MM.1S (cell line): ENCODE data around the gene RAPGEF2.

Source experiments
- DNase-seq: peaks from one replicate; pipeline ENCODE4 v3.0.0-alpha.2; 2015
- H2AFZ ChIP-seq: fragments of 300-600 bp; sonication (generic); 2 replicates; pipeline ENCODE4 v1.6.0; 2016; ENCODE audit warnings: antibody characterized with exemption, low read length
- H3F3A ChIP-seq: fragments of 300-600 bp; sonication (generic); 2 replicates; pipeline ENCODE4 v1.6.1; 2016; ENCODE audit warnings: mild to moderate bottlenecking, antibody characterized with exemption, low read length, moderate library complexity, mixed read lengths; ENCODE audit not compliant: insufficient read depth
- H3K27ac ChIP-seq: fragments of 300-600 bp; sonication (generic); 2 replicates; pipeline ENCODE4 v1.5.1; 2016; ENCODE audit warnings: mild to moderate bottlenecking, low read length
- H3K27me3 ChIP-seq: fragments of 300-600 bp; sonication (generic); replicated peaks from 2 replicates; pipeline ENCODE4 v1.6.0; 2016; ENCODE audit warnings: low read length; ENCODE audit not compliant: insufficient read depth
- H3K36me3 ChIP-seq: fragments of 300-600 bp; sonication (generic); replicated peaks from 2 replicates; pipeline ENCODE4 v1.6.1; 2016; ENCODE audit warnings: mild to moderate bottlenecking, low read length, mixed read lengths; ENCODE audit not compliant: insufficient read depth
- H3K4me1 ChIP-seq: fragments of 300-600 bp; sonication (generic); 2 replicates; pipeline ENCODE4 v1.6.1; 2016; ENCODE audit warnings: low read length, mixed read lengths
- H3K4me2 ChIP-seq: fragments of 300-600 bp; sonication (generic); 2 replicates; pipeline ENCODE4 v1.6.0; 2016; ENCODE audit warnings: low read depth, low read length
- H3K4me3 ChIP-seq: fragments of 300-600 bp; sonication (generic); 2 replicates; pipeline ENCODE4 v1.5.1; 2016; ENCODE audit warnings: low read length, mixed read lengths
- H3K79me2 ChIP-seq: fragments of 300-600 bp; sonication (generic); 2 replicates; pipeline ENCODE4 v1.6.1; 2016; ENCODE audit warnings: mixed run types, low read length, mixed read lengths
- H3K9ac ChIP-seq: fragments of 300-600 bp; sonication (generic); 2 replicates; pipeline ENCODE4 v1.6.1; 2016; ENCODE audit warnings: low read length, mixed read lengths
- H3K9me2 ChIP-seq: fragments of 300-600 bp; sonication (generic); replicated peaks from 2 replicates; pipeline ENCODE4 v1.6.1; 2016; ENCODE audit warnings: mild to moderate bottlenecking, low read length, mixed read lengths; ENCODE audit not compliant: insufficient read depth
- H3K9me3 ChIP-seq: fragments of 300-600 bp; sonication (generic); replicated peaks from 2 replicates; pipeline ENCODE4 v1.6.1; 2016; ENCODE audit warnings: mild to moderate bottlenecking, low read length, mixed read lengths; ENCODE audit not compliant: insufficient read depth
- H4K20me1 ChIP-seq: fragments of 300-600 bp; sonication (generic); 2 replicates; pipeline ENCODE4 v1.6.1; 2016; ENCODE audit warnings: mild to moderate bottlenecking, low read length, moderate library complexity, mixed read lengths; ENCODE audit not compliant: insufficient read depth
- EZH2 ChIP-seq: fragments of 300-600 bp; sonication (generic); optimal IDR thresholded peaks from 2 replicates; pipeline ENCODE3; 2017; ENCODE audit warnings: low read depth, mild to moderate bottlenecking, antibody characterized with exemption, low read length, mixed read lengths
- EZH2phosphoT487 ChIP-seq: fragments of 300-600 bp; sonication (generic); IDR thresholded peaks from 2 replicates; pipeline ENCODE4 v1.6.1; 2018; ENCODE audit warnings: antibody characterized with exemption, low read length
- TF ChIP-seq, protein P1 (sequence below): fragments of 300-600 bp; sonication (generic); IDR thresholded peaks from 2 replicates; pipeline ENCODE4 v1.5.1; 2016; ENCODE audit warnings: antibody characterized with exemption, low read length, mixed read lengths

The RAPGEF2 gene

GRCh38 chr4:159138436-159138835, 35.6 kb downstream of the RAPGEF2 start:
- no peaks in the 10 kb centered on the region for H3K27me3 ChIP-seq
- H3K4me3 ChIP-seq: no peak overlapping the region
- TF ChIP-seq, protein P1, sequence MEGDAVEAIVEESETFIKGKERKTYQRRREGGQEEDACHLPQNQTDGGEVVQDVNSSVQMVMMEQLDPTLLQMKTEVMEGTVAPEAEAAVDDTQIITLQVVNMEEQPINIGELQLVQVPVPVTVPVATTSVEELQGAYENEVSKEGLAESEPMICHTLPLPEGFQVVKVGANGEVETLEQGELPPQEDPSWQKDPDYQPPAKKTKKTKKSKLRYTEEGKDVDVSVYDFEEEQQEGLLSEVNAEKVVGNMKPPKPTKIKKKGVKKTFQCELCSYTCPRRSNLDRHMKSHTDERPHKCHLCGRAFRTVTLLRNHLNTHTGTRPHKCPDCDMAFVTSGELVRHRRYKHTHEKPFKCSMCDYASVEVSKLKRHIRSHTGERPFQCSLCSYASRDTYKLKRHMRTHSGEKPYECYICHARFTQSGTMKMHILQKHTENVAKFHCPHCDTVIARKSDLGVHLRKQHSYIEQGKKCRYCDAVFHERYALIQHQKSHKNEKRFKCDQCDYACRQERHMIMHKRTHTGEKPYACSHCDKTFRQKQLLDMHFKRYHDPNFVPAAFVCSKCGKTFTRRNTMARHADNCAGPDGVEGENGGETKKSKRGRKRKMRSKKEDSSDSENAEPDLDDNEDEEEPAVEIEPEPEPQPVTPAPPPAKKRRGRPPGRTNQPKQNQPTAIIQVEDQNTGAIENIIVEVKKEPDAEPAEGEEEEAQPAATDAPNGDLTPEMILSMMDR: no peak
- TF ChIP-seq EZH2phosphoT487 (no peak), EZH2 (no peak)
- H3K4me2 ChIP-seq: no peak overlapping the region
- no peaks in the 10 kb centered on the region for H3K9me2 ChIP-seq
- peaks cover 11% of the 10 kb centered on the region for H3K4me1 ChIP-seq
- H3K36me3 ChIP-seq: no peaks in the 10 kb centered on the region
- no peak overlapping the region for H3K9ac ChIP-seq
- peaks cover 20% of the 10 kb centered on the region; the same call in 1 of the 2 replicates for H3K79me2 ChIP-seq
- no peak overlapping the region for H3K27ac ChIP-seq
- no peak for DNase-seq
- H3K9me3 ChIP-seq: no peaks in the 10 kb centered on the region
- no peaks in the 10 kb centered on the region for H3F3A ChIP-seq
- H2AFZ ChIP-seq: no peak overlapping the region
- H4K20me1 ChIP-seq: no peaks in the 10 kb centered on the region

GRCh38 chr4:159141193-159141592, 38.3 kb downstream of the RAPGEF2 start:
- Histone ChIP-seq H3K9me3 (no peaks in the 10 kb centered on the region), H3K79me2 (peaks cover 24% of the 10 kb centered on the region; the same call in 1 of the 2 replicates), H3K9ac (no peak overlapping the region), H3F3A (no peaks in the 10 kb centered on the region), H3K27ac (no peak overlapping the region), H3K4me3 (no peak overlapping the region), H3K9me2 (no peaks in the 10 kb centered on the region), H3K4me2 (no peak overlapping the region), H3K27me3 (no peaks in the 10 kb centered on the region), H3K4me1 (peaks cover 2% of the 10 kb centered on the region; the same call in 1 of the 2 replicates), H3K36me3 (no peaks in the 10 kb centered on the region), H4K20me1 (no peaks in the 10 kb centered on the region), H2AFZ (no peak overlapping the region)
- no peak for TF ChIP-seq EZH2phosphoT487
- TF ChIP-seq, protein P1: no peak
- no peak for TF ChIP-seq EZH2
- no peak for DNase-seq

GRCh38 chr4:159142241-159142640, 39.4 kb downstream of the RAPGEF2 start:
- H3K9ac ChIP-seq: no peak overlapping the region
- no peak overlapping the region for H3K4me3 ChIP-seq
- H3K9me3 ChIP-seq: no peaks in the 10 kb centered on the region
- H3K36me3 ChIP-seq: no peaks in the 10 kb centered on the region
- no peak overlapping the region for H3K27ac ChIP-seq
- H3F3A ChIP-seq: no peaks in the 10 kb centered on the region
- H4K20me1 ChIP-seq: no peaks in the 10 kb centered on the region
- H3K4me1 ChIP-seq: no peaks in the 10 kb centered on the region
- DNase-seq: no peak
- no peaks in the 10 kb centered on the region for H3K9me2 ChIP-seq
- H3K4me2 ChIP-seq: no peak overlapping the region
- no peaks in the 10 kb centered on the region for H3K27me3 ChIP-seq
- TF ChIP-seq EZH2phosphoT487 (no peak), EZH2 (no peak)
- TF ChIP-seq, protein P1: no peak
- H3K79me2 ChIP-seq: peaks cover 20% of the 10 kb centered on the region; the same call in 1 of the 2 replicates
- no peak overlapping the region for H2AFZ ChIP-seq
